Hepatocyte (in vitro differentiated cells): ENCODE results near the gene MYL7.

ENCODE experiments used
- EZH2 ChIP-seq: fragments of 200-600 bp; sonication (generic); IDR thresholded peaks from 2 replicates; pipeline ENCODE4 v1.6.1; 2016; ENCODE audit warnings: antibody characterized with exemption, mild to moderate bottlenecking, borderline replicate concordance
- EZH2phosphoT487 ChIP-seq: fragments of 200-600 bp; sonication (generic); IDR thresholded peaks from one replicate; pipeline ENCODE4 v1.6.1; 2018; ENCODE audit warnings: antibody characterized with exemption, mild to moderate bottlenecking, low read depth, moderate library complexity; ENCODE audit not compliant: unreplicated experiment, severe bottlenecking
- TF ChIP-seq, protein P1 (sequence below): fragments of 200-600 bp; sonication (generic); IDR thresholded peaks from 2 replicates; pipeline ENCODE4 v1.5.1; 2016; ENCODE audit warnings: antibody characterized with exemption, mild to moderate bottlenecking; ENCODE audit not compliant: poor library complexity

DNA sequence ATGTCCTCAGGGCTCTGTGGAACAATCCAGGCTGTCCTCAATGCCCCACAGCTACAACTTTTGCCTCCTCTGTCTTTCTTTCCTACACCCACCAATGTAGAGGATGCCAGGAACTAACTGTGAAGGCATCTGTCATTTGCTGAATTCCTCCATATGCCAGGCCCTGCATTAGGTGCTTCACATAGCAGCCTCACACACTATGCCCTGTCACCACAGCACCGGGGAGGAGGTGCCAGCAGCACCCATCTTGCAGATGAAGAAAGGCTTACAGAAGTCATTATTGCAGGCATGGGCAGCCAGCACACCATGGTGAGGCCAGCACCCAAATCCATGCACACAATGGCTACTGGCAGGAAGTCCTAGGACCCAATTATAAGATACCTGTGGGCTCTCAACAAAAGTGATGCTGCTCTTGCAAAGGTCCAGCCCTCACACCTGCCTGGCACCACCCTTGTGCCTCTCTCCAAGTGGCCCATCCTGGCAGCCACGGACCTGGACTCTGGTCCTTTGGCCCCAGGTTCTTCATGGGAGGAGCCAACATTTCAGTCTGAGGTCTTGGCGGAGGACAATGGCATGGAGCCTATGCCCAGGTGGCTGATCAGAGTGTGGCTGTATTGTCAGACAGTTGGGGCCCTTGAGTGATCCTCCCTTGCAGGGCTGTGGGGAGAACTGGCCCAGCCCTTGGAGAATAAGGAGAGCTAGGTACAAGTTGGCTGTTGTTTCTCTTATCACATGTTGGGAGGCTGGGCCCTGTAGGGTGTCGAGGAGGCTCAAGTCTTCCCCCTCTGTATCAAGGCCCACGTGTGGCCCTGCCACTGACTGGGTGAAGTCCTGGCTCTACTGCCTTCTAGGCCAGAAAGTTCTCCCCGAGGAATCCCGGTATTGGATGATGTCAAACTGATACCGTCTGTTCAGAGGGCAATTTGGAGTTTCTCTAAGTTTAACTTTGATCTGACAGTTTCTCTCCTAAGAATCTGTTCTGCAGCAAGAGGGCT lies 14.4 kb upstream of the MYL7 start:
- TF ChIP-seq, protein P1, sequence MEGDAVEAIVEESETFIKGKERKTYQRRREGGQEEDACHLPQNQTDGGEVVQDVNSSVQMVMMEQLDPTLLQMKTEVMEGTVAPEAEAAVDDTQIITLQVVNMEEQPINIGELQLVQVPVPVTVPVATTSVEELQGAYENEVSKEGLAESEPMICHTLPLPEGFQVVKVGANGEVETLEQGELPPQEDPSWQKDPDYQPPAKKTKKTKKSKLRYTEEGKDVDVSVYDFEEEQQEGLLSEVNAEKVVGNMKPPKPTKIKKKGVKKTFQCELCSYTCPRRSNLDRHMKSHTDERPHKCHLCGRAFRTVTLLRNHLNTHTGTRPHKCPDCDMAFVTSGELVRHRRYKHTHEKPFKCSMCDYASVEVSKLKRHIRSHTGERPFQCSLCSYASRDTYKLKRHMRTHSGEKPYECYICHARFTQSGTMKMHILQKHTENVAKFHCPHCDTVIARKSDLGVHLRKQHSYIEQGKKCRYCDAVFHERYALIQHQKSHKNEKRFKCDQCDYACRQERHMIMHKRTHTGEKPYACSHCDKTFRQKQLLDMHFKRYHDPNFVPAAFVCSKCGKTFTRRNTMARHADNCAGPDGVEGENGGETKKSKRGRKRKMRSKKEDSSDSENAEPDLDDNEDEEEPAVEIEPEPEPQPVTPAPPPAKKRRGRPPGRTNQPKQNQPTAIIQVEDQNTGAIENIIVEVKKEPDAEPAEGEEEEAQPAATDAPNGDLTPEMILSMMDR, result no peak
- TF ChIP-seq EZH2, result no peak
- TF ChIP-seq EZH2phosphoT487, result no peak
